H1 (cell line): ENCODE measurements around the gene HEBP1. TPM values are rescaled to one million over a fixed set of nuclear protein-coding genes. Genes with fewer than 3 reads are reported as not detected.

Experiments
- CTCF ChIA-PET: fragments of 300-600 bp; sonication (Branson Sonifier 250); formaldehyde crosslinking; loops from one replicate; lab custom pipeline; 2021; ENCODE audit not compliant: partially characterized antibody; lab: Charles Lee
- POLR2A ChIA-PET: fragments of 300-600 bp; sonication (Branson Sonifier 250); formaldehyde crosslinking; loops from one replicate; lab custom pipeline; 2021; ENCODE audit warnings: inconsistent platforms; ENCODE audit not compliant: partially characterized antibody; lab: Charles Lee
- DNase-seq, 2 experiments: peaks; one replicate each; pipeline versions ENCODE4 v3.0.0 to v3.0.0-alpha.2; 2010 to 2022; ENCODE audit warnings: low spot score in 2 of 2, low read depth in 1 of 2, mixed read lengths in 1 of 2
- FAIRE-seq: peaks from 2 replicates; lab custom pipeline; 2011; peaks lifted over from hg19 to GRCh38; lab: Jason Lieb, UNC
- H2AFZ ChIP-seq: 2 replicates; pipeline ENCODE4 v1.8.1; 2012; ENCODE audit warnings: low read length, inconsistent platforms
- H2AK5ac ChIP-seq: 2 replicates; pipeline ENCODE4 v1.6.1; 2013; ENCODE audit warnings: low read depth, low read length
- H2BK120ac ChIP-seq: replicated peaks from 2 replicates; pipeline ENCODE3; 2013; ENCODE audit warnings: low read depth, low read length, inconsistent platforms
- H2BK12ac ChIP-seq: 2 replicates; pipeline ENCODE4 v1.6.1; 2013; ENCODE audit warnings: low read depth, low read length
- H2BK15ac ChIP-seq: 2 replicates; pipeline ENCODE4 v1.6.1; 2013; ENCODE audit warnings: low read length
- H2BK20ac ChIP-seq: 2 replicates; pipeline ENCODE4 v1.6.1; 2013; ENCODE audit warnings: low read length
- H2BK5ac ChIP-seq: 2 replicates; pipeline ENCODE4 v1.6.1; 2013; ENCODE audit warnings: low read depth, low read length
- H3K14ac ChIP-seq: 2 replicates; pipeline ENCODE4 v1.6.1; 2013; ENCODE audit warnings: inconsistent platforms; ENCODE audit not compliant: insufficient read length
- H3K18ac ChIP-seq: 2 replicates; pipeline ENCODE4 v1.6.1; 2013; ENCODE audit warnings: low read length; ENCODE audit errors: extremely low read depth
- H3K23ac ChIP-seq: 2 replicates; pipeline ENCODE4 v1.6.1; 2013; ENCODE audit warnings: inconsistent platforms; ENCODE audit not compliant: insufficient read length
- H3K23me2 ChIP-seq: 2 replicates; pipeline ENCODE4 v1.6.1; 2013; ENCODE audit warnings: low read depth, low read length
- H3K27ac ChIP-seq: 2 replicates; pipeline ENCODE4 v1.6.1; 2011; ENCODE audit warnings: low read depth, low read length, inconsistent platforms
- H3K27me3 ChIP-seq, 4 experiments: replicated peaks in 1 of 4; 1 replicate in 1 of 4; 2 replicates in 3 of 4; pipeline versions ENCODE4 v1.6.1 to v1.8.1; 2011 to 2013; ENCODE audit warnings: low read length in 3 of 4, mild to moderate bottlenecking in 3 of 4, inconsistent platforms in 2 of 4, mixed read lengths in 2 of 4, moderate library complexity in 1 of 4; ENCODE audit not compliant: control insufficient read depth in 3 of 4, insufficient read depth in 3 of 4; ENCODE audit errors: extremely low read depth in 1 of 4
- H3K36me3 ChIP-seq, 4 experiments: 2 replicates each; pipeline versions ENCODE4 v1.6.1 to v1.8.1; 2011 to 2013; ENCODE audit warnings: mild to moderate bottlenecking in 4 of 4, low read length in 3 of 4, moderate library complexity in 2 of 4, control low read depth in 1 of 4, inconsistent platforms in 1 of 4; ENCODE audit not compliant: insufficient read depth in 4 of 4, control insufficient read depth in 2 of 4
- H3K4ac ChIP-seq: replicated peaks from 2 replicates; pipeline ENCODE3; 2013; ENCODE audit warnings: low read length, low read depth, mixed read lengths, inconsistent platforms; ENCODE audit not compliant: insufficient read length
- H3K4me1 ChIP-seq, 4 experiments: replicated peaks in 1 of 4; 1 replicate in 1 of 4; 2 replicates in 3 of 4; pipeline versions ENCODE4 v1.6.1 to v1.8.1; 2011 to 2013; ENCODE audit warnings: low read length in 3 of 4, inconsistent platforms in 2 of 4, mixed read lengths in 1 of 4; ENCODE audit not compliant: insufficient read depth in 4 of 4, control insufficient read depth in 3 of 4
- H3K4me2 ChIP-seq, 2 experiments: 2 replicates each; pipeline versions ENCODE4 v1.6.1 to v1.8.1; 2011 to 2013; ENCODE audit warnings: low read depth in 2 of 2, low read length in 2 of 2, control low read depth in 1 of 2, inconsistent platforms in 1 of 2, mild to moderate bottlenecking in 1 of 2; ENCODE audit not compliant: insufficient read depth in 1 of 2
- H3K4me3 ChIP-seq, 4 experiments: fragments of 200-600, 300-600 bp in 1 of 4; sonication (generic), shearing (Covaris generic), sonication (Bioruptor Twin) in 1 of 4; 2 replicates each; pipeline versions ENCODE4 v1.5.1 to v1.8.1; 2011 to 2016; ENCODE audit warnings: low read length in 4 of 4, low read depth in 3 of 4, control low read depth in 2 of 4, inconsistent platforms in 2 of 4, mild to moderate bottlenecking in 2 of 4, mixed read lengths in 1 of 4, moderate library complexity in 1 of 4; ENCODE audit not compliant: insufficient read depth in 2 of 4; ENCODE audit errors: extremely low read depth in 1 of 4
- H3K56ac ChIP-seq: replicated peaks from 2 replicates; pipeline ENCODE3; 2013; ENCODE audit warnings: low read depth, mild to moderate bottlenecking, mixed read lengths, low read length, inconsistent platforms; ENCODE audit not compliant: insufficient read length
- H3K79me1 ChIP-seq: 2 replicates; pipeline ENCODE4 v1.6.1; 2013; ENCODE audit warnings: low read depth, low read length, control low read depth
- H3K79me2 ChIP-seq, 2 experiments: 2 replicates each; pipeline versions ENCODE4 v1.6.1 to v1.8.1; 2012 to 2013; ENCODE audit warnings: low read length in 2 of 2, mild to moderate bottlenecking in 2 of 2, inconsistent platforms in 1 of 2; ENCODE audit not compliant: insufficient read depth in 2 of 2, control insufficient read depth in 1 of 2
- H3K9ac ChIP-seq, 4 experiments: replicated peaks in 1 of 4; 1 replicate in 1 of 4; 2 replicates in 3 of 4; pipeline versions ENCODE4 v1.6.1 to v1.8.1; 2011 to 2013; ENCODE audit warnings: low read depth in 3 of 4, low read length in 3 of 4, control low read depth in 2 of 4, mild to moderate bottlenecking in 2 of 4, moderate library complexity in 2 of 4, inconsistent platforms in 1 of 4; ENCODE audit errors: extremely low read depth in 1 of 4
- H3K9me3 ChIP-seq, 2 experiments: 2 replicates each; pipeline versions ENCODE4 v1.6.1 to v1.8.1; 2012 to 2013; ENCODE audit warnings: mild to moderate bottlenecking in 2 of 2, moderate library complexity in 2 of 2, control low read depth in 1 of 2, inconsistent platforms in 1 of 2, low read depth in 1 of 2, low read length in 1 of 2, mixed read lengths in 1 of 2; ENCODE audit not compliant: insufficient read depth in 2 of 2
- H4K20me1 ChIP-seq, 2 experiments: replicated peaks in 1 of 2; 2 replicates each; pipeline versions ENCODE3 to v1.8.1; 2011 to 2013; ENCODE audit warnings: inconsistent platforms in 2 of 2, low read length in 2 of 2, mild to moderate bottlenecking in 1 of 2; ENCODE audit not compliant: insufficient read depth in 2 of 2, control insufficient read depth in 1 of 2
- H4K5ac ChIP-seq: 2 replicates; pipeline ENCODE4 v1.6.1; 2013; ENCODE audit warnings: low read length, low read depth, mixed read lengths, inconsistent platforms; ENCODE audit not compliant: insufficient read length
- H4K8ac ChIP-seq: 2 replicates; pipeline ENCODE4 v1.8.0; 2013; ENCODE audit warnings: mild to moderate bottlenecking, moderate library complexity, low read length, inconsistent platforms; ENCODE audit not compliant: insufficient read depth; ENCODE audit errors: extremely low read depth
- H4K91ac ChIP-seq: replicated peaks from 2 replicates; pipeline ENCODE3; 2013; ENCODE audit warnings: low read length, mixed read lengths, inconsistent platforms; ENCODE audit not compliant: insufficient read length
- BCL11A ChIP-seq, 2 experiments: IDR thresholded peaks; one replicate each; pipeline ENCODE4 v1.6.1; 2011; ENCODE audit warnings: low read depth in 2 of 2, low read length in 2 of 2, mild to moderate bottlenecking in 2 of 2
- CBX8 ChIP-seq: fragments of 300-800, 300-1000 bp; sonication (generic); IDR thresholded peaks from 2 replicates; pipeline ENCODE4 v1.7.1; 2016; ENCODE audit warnings: low read depth, low read length, borderline replicate concordance
- EGR1 ChIP-seq: IDR thresholded peaks from 2 replicates; pipeline ENCODE4 v1.6.1; 2011; ENCODE audit warnings: low read depth, low read length, borderline replicate concordance
- EP300 ChIP-seq, 2 experiments: IDR thresholded peaks; 1 replicate in 1 of 2; 2 replicates in 1 of 2; pipeline ENCODE4 v1.6.1; 2011 to 2012; ENCODE audit warnings: low read depth in 2 of 2, low read length in 2 of 2, mild to moderate bottlenecking in 2 of 2, borderline replicate concordance in 1 of 2, inconsistent platforms in 1 of 2, moderate library complexity in 1 of 2
- EZH2 ChIP-seq: fragments of 200-600 bp; sonication (generic); IDR thresholded peaks from 2 replicates; pipeline ENCODE4 v1.7.1; 2012; ENCODE audit warnings: low read depth, mild to moderate bottlenecking, moderate library complexity, low read length, inconsistent platforms; ENCODE audit not compliant: severe bottlenecking
- FOSL1 ChIP-seq: IDR thresholded peaks from 2 replicates; pipeline ENCODE4 v1.6.1; 2011; ENCODE audit warnings: mild to moderate bottlenecking, low read depth, low read length, moderate library complexity; ENCODE audit not compliant: insufficient read depth
- GTF2F1 ChIP-seq: IDR thresholded peaks from 2 replicates; pipeline ENCODE4 v1.6.1; 2012; ENCODE audit warnings: low read depth, low read length, improper control_type of control experiment, borderline replicate concordance
- HDAC2 ChIP-seq, 2 experiments: fragments of 300-600 bp in 1 of 2; sonication (generic) in 1 of 2; IDR thresholded peaks; 2 replicates each; pipeline ENCODE4 v1.6.1; 2011 to 2012; ENCODE audit warnings: low read depth in 2 of 2, low read length in 2 of 2, mild to moderate bottlenecking in 2 of 2, moderate library complexity in 2 of 2, borderline replicate concordance in 1 of 2, inconsistent platforms in 1 of 2
- KDM1A ChIP-seq: fragments of 200-600, 300-600 bp; sonication (generic); IDR thresholded peaks from 2 replicates; pipeline ENCODE4 v1.7.1; 2016; ENCODE audit warnings: mild to moderate bottlenecking, low read length, borderline replicate concordance
- RFX5 ChIP-seq: IDR thresholded peaks from 2 replicates; pipeline ENCODE4 v1.6.1; 2011; ENCODE audit warnings: low read depth, low read length, improper control_type of control experiment, borderline replicate concordance
- whole genome bisulfite sequencing, 2 experiments: shearing (Covaris generic) in 1 of 2; methylation state at CpG; one replicate each; pipeline versions ENCODE4 v1.1.6 to v1.1.7; 2013 to 2015; ENCODE audit warnings: low lambda C conversion rate in 2 of 2, mixed read lengths in 2 of 2, inconsistent platforms in 1 of 2, low coverage in 1 of 2, missing lambda C conversion rate in 1 of 2; ENCODE audit not compliant: insufficient replicate concordance in 2 of 2, insufficient coverage in 1 of 2, insufficient read length in 1 of 2; ENCODE audit errors: extremely low coverage in 1 of 2, missing lambda C conversion rate in 1 of 2; 5-methylcytosine and 5-hydroxymethylcytosine counted together
- polyA plus RNA-seq, 7 experiments: library from polyadenylated mRNA; depleted of rRNA in 3 of 7; stranded (reverse) in 5 of 7; unstranded in 2 of 7; fragments of >200 nt in 5 of 7; fragments of 200-250 nt in 2 of 7; gene quantifications; 1 replicate in 5 of 7; 2 replicates in 1 of 7; 4 replicates in 1 of 7; pipeline versions ENCODE4 v1.2.1 to v1.2.3, GENCODE V29; 2011 to 2013; ENCODE audit warnings: missing spikeins in 2 of 7, mixed read lengths in 2 of 7
- total RNA-seq: library from RNA; stranded (reverse); fragmentation: NEBNext Ultra II Directional; extraction: Animal tissue kit (Norgen Biotek cat#: 25700); gene quantifications from 2 replicates; pipeline ENCODE4 v1.2.1, GENCODE V29; 2021

The HEBP1 gene
- total and polyA plus RNA-seq, 2 of the 8 experiments (the other 6 are each of a cell fraction or from before 2014, with no cell fraction given) = 30.8 to 56.1 TPM

DNA sequence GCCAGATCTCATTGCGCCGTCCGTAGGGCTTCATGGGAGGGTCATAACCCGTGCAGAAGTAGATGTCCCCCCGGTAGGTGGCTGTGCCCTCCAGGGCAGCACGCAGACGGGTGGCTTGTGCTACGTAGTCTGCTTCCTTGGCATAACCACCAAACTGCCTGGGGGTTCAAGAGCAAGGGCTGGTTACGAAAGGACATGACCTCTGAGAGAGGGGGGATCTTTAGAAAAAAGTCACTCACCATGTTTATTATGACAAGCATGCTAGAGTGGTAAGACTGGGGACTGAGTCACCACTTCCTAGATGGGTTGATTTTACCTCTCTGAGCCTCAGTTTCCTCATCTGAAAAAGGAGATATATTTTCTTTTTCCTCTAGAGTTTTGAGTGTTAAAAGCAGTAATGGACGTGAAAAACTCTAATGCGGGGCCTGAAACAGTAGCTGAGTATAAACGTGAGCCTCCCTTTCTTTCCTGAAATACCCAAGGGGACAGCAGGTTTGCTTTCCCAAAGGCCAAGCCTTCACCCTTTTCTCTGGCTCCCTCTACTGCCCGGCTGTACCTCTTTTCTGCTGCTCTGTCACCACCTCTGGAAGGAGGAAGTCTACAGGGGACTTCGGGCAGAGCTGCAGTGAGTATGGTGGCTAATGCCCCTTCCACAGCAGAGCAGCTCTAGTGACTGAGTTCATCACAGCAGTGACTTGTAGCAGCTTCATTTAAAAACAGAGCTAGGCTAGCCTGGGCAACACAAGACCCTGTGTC is 24.6 kb downstream of the HEBP1 start:
- no peak overlapping the region for H3K4me2 ChIP-seq
- TF ChIP-seq CBX8 (no peak), EP300 (IDR thresholded peaks at IDR 0.05; ENCODE audit: borderline replicate concordance in 1 of 2, low read depth in 2 of 2, low read length in 2 of 2) (no peak), KDM1A (no peak), FOSL1 (no peak), RFX5 (no peak), EZH2 (no peak), BCL11A (IDR thresholded peaks at IDR 0.05; ENCODE audit: low read depth in 2 of 2, low read length in 2 of 2) (no peak), HDAC2 (IDR thresholded peaks at IDR 0.05; ENCODE audit: borderline replicate concordance in 1 of 2, low read depth in 2 of 2, low read length in 2 of 2) (no peak), GTF2F1 (no peak), EGR1 (no peak)

More for the DNA sequence above, 24.6 kb downstream of the HEBP1 start:
- Histone ChIP-seq H3K27ac (no peak overlapping the region), H4K5ac (no peak overlapping the region), H3K4me3 (no peak overlapping the region), H3K9me3 (peaks cover 7 to 12% of the 10 kb centered on the region in 2 experiments; a peak in 2 of 4 replicates), H4K91ac (no peak overlapping the region), H3K27me3 (no peaks in the 10 kb centered on the region), H3K79me2 (no peaks in the 10 kb centered on the region; a peak in 1 of 4 replicates), H3K23ac (no peak overlapping the region), H2BK120ac (no peak overlapping the region), H2BK5ac (no peak overlapping the region), H4K8ac (no peak overlapping the region), H3K9ac (no peak overlapping the region), H2AK5ac (no peak overlapping the region), H2BK20ac (no peak overlapping the region), H3K14ac (no peak overlapping the region), H3K36me3 (peaks cover 11 to 39% (median 30%) of the 10 kb centered on the region in 4 experiments), H3K79me1 (no peaks in the 10 kb centered on the region), H3K23me2 (no peaks in the 10 kb centered on the region), H3K18ac (no peak overlapping the region), H2BK12ac (no peak overlapping the region), H4K20me1 (no peaks in the 10 kb centered on the region), H3K4ac (no peak overlapping the region), H3K4me1 (peaks cover 0 to 3% (median 0%) of the 10 kb centered on the region in 4 experiments; a peak in 1 of 7 replicates), H3K56ac (no peak overlapping the region), H2BK15ac (no peak overlapping the region), H2AFZ (no peak overlapping the region)
- WGBS, 2 experiments = 84% methylated on average over 14 of the region's 14 CpGs; no CpG with 5 or more reads in 1 of the 2 experiments
- FAIRE-seq (peak; percentile 28), DNase-seq (no peak)
- CTCF ChIA-PET = interaction anchor here (0.7 to 5.8 kb wide), 44 partner anchors 8 to 373 kb away, joined by 3 to 60 read pairs (median 4); partner anchors contain the start of gene GPRC5A
- POLR2A ChIA-PET = interaction anchor here (0.8 to 1.6 kb wide), 2 partner anchors 15 to 57 kb away, joined by 3 read pairs; no protein-coding TSS in a partner anchor
